ENCODE results near the gene SPC24.

SPC24 gene

DNA sequence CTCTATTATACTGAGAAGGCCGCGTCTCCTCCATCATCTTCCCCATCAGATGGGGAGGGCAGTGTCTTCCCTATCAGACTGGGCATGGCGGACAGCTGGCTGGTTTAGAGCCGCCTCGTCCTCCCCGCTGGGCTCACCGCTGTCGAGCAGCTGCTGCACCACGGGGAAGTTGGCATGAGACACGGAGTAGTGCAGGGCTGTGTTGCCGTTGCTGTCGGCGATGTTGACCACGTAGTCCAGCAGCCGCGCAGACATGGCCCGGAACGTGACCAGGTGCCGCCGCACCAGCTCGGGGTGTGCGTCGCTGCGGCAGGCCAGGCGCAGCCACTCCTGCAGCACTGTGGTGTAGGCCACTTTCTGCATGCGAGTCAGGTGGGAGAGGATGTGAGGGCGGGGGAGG lies 18.8 kb upstream of the SPC24 start:
- Histone ChIP-seq H3K36me3 (ENCODE audit: insufficient read depth, low read length) (peaks cover 64% of the 10 kb centered on the region; the same call in 1 of the 2 replicates), H3K9ac (ENCODE audit: insufficient read length) (no peak overlapping the region), H3K4me3 (no peak overlapping the region), H3K27ac (no peak overlapping the region), H3K9me3 (ENCODE audit: low read depth, low read length) (no peaks in the 10 kb centered on the region)
- no peak for DNase-seq (ENCODE audit: low read depth, low spot score)
- TF ChIP-seq POLR2AphosphoS5 (IDR thresholded peaks at IDR 0.05; ENCODE audit: borderline replicate concordance, low read depth, low read length), result no peak
- TF ChIP-seq FOXP2 (optimal IDR thresholded peaks at IDR 0.05; ENCODE audit: control extremely low read depth, extremely low read length, insufficient read depth), result no peak
- no peak for TF ChIP-seq EZH2 (IDR thresholded peaks at IDR 0.05)

DNA sequence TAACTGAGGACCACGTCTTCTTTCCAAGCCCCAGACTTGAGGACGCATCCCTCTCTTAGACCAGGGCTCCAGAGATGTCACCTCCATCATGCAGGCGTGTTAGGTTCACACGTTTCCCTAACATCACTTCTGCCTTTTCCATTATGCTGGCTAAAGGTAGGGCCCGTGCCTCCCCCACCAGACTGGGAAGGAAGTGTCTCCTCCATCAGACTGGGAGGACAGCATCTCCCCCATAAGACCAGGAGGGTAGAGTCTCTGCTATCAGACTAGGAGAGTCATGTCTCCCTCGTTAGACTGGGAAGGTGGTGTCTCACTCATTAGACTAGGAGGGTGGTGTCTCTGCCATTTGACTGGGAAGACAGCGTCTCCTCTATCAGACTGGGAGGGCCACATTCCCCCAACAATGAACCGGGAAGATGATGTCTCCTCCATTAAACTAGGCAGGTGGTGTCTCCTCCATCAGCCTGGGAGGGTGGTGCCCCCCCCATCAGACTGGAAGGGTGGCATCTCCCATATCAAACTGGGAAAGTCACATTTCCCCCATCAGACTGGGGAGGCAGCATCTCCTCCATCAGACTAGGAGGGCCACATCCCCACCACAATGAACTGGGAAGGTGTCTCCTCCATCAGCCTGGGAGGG lies 18.1 kb upstream of the SPC24 start:
- Histone ChIP-seq H3K9me3 (ENCODE audit: low read depth, low read length) (no peaks in the 10 kb centered on the region), H3K36me3 (ENCODE audit: insufficient read depth, low read length) (peaks cover 63% of the 10 kb centered on the region; the same call in 1 of the 2 replicates)
- DNase-seq (ENCODE audit: low read depth, low spot score), result no peak

DNA sequence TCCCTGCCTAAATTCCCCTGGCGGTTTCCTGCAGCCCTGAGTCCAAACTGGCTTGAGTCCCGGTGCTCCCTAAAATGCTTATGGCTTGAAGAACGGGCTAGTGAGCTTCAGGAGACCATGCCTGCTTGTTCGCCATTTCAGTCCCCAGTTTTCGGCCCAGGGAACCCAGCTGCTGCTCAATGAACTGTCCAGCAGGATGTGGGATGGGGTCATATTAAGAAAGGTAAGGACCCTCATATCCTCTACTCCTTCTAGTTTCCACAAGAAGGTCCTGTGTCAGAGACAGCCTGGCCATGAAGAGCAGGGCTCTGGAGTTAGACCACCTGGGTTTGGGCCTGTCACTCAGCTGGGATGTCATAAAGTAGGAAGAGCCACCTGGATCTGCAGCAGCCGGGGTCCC lies 17.0 kb upstream of the SPC24 start:
- H3K36me3 ChIP-seq (ENCODE audit: insufficient read depth, low read length), result peaks cover 62% of the 10 kb centered on the region; the same call in 1 of the 2 replicates
- H3K9ac ChIP-seq (ENCODE audit: insufficient read length), result no peak overlapping the region
- H3K27ac ChIP-seq, result no peak overlapping the region

More for the DNA sequence above, 18.1 kb upstream of the SPC24 start:
- H3K4me3 ChIP-seq, result no peak overlapping the region
- no peak overlapping the region for H3K27ac ChIP-seq
- TF ChIP-seq POLR2AphosphoS5 (IDR thresholded peaks at IDR 0.05; ENCODE audit: borderline replicate concordance, low read depth, low read length), result no peak
- TF ChIP-seq EZH2 (IDR thresholded peaks at IDR 0.05), result no peak
- TF ChIP-seq FOXP2 (optimal IDR thresholded peaks at IDR 0.05; ENCODE audit: control extremely low read depth, extremely low read length, insufficient read depth), result no peak
- no peak overlapping the region for H3K9ac ChIP-seq (ENCODE audit: insufficient read length)

DNA sequence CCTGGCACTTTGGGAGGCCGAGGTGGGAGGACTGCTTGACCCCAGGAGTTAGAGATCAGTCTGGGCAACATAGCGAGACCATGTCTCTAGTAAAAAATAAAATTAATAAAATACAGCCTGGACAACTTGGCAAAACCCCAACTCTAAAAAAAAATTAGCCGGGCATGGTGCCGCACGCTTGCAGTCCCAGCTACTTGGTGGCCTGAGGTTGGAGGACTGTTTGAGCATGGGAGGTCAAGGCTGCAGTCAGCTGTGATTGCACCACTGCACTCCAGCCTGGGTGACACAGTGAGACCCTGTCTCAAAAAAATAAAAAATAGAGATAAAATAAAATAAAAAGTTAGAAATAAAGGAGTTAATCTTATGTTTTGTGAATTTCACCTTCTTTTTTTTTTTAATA lies 15.6 kb upstream of the SPC24 start:
- DNase-seq (ENCODE audit: low read depth, low spot score), result no peak
- H3K27ac ChIP-seq, result no peak overlapping the region
- H3K9me3 ChIP-seq (ENCODE audit: low read depth, low read length), result no peaks in the 10 kb centered on the region
- H3K36me3 ChIP-seq (ENCODE audit: insufficient read depth, low read length), result peaks cover 62% of the 10 kb centered on the region; the same call in 1 of the 2 replicates
- no peak overlapping the region for H3K4me3 ChIP-seq
- TF ChIP-seq POLR2AphosphoS5 (IDR thresholded peaks at IDR 0.05; ENCODE audit: borderline replicate concordance, low read depth, low read length), result no peak
- no peak for TF ChIP-seq EZH2 (IDR thresholded peaks at IDR 0.05)
- no peak for TF ChIP-seq FOXP2 (optimal IDR thresholded peaks at IDR 0.05; ENCODE audit: control extremely low read depth, extremely low read length, insufficient read depth)
- H3K9ac ChIP-seq (ENCODE audit: insufficient read length), result no peak overlapping the region

More for the DNA sequence above, 17.0 kb upstream of the SPC24 start:
- TF ChIP-seq POLR2AphosphoS5 (IDR thresholded peaks at IDR 0.05; ENCODE audit: borderline replicate concordance, low read depth, low read length) (no peak), FOXP2 (optimal IDR thresholded peaks at IDR 0.05; ENCODE audit: control extremely low read depth, extremely low read length, insufficient read depth) (no peak), EZH2 (IDR thresholded peaks at IDR 0.05) (no peak)
- no peak for DNase-seq (ENCODE audit: low read depth, low spot score)
- Histone ChIP-seq H3K9me3 (ENCODE audit: low read depth, low read length) (no peaks in the 10 kb centered on the region), H3K4me3 (no peak overlapping the region)

DNA sequence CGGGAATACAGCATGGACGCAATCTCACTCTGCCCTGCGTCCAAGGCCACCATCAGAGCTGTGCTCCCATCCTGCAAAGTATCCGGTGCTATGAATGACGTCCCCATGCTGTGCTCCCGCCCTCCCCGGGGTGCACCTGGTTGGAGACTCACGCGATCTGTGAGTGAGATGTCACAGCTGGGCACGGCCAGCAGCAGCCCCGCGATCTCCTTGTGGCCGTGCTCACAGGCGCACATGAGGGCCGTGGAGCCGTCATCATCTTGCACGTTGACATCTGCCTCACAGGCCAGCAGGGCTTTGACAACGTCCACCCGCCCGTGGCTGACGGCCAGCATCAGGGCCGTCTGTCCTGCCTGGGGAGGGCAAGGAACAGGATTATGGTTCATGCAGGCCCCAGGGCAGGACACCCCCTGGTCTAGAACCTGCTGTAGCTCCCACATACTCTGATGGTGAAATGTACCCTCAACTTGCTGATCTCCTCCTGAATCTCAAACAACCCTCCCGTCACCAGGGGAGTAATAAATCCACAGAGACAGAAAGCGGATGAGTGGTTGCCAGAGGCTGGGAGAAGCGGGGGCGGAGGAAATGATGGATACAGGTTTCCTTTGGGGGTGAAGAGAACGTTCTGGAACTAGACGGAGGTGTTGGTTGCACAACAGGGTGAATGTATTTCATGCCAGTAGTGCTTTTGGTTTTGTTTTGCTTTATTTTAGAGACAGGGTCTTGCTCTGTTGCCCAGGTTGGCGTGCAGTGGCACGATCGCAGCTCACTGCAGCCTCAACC lies 14.5 kb upstream of the SPC24 start:
- Histone ChIP-seq H3K27ac (no peak overlapping the region), H3K9me3 (ENCODE audit: low read depth, low read length) (no peaks in the 10 kb centered on the region), H3K36me3 (ENCODE audit: insufficient read depth, low read length) (peaks cover 57% of the 10 kb centered on the region; the same call in 1 of the 2 replicates), H3K9ac (ENCODE audit: insufficient read length) (no peak overlapping the region), H3K4me3 (no peak overlapping the region)
- DNase-seq (ENCODE audit: low read depth, low spot score), result no peak
- TF ChIP-seq POLR2AphosphoS5 (IDR thresholded peaks at IDR 0.05; ENCODE audit: borderline replicate concordance, low read depth, low read length) (no peak), FOXP2 (optimal IDR thresholded peaks at IDR 0.05; ENCODE audit: control extremely low read depth, extremely low read length, insufficient read depth) (no peak), EZH2 (IDR thresholded peaks at IDR 0.05) (no peak)

DNA sequence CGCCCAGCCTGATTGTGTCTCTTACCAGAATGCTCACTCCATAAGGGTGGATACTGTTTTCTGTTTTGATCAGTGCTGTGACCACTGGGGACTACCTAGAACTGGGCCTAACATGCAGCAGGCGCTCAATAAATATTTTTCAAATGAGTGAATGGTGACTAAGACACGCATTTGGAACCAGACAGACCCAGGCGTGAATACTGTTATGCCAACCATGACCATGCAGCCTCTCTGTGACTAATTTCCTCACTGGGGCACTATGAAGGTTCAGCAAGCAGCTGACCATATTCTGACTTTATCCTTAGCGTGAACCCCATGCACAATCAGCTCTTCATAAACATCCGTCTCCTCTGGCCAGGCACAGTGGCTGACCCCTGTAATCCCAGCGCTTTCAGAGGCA lies 13.0 kb upstream of the SPC24 start:
- no peak overlapping the region for H3K9ac ChIP-seq (ENCODE audit: insufficient read length)
- TF ChIP-seq FOXP2 (optimal IDR thresholded peaks at IDR 0.05; ENCODE audit: control extremely low read depth, extremely low read length, insufficient read depth), result no peak
- DNase-seq (ENCODE audit: low read depth, low spot score), result no peak
- no peak overlapping the region for H3K27ac ChIP-seq
- peaks cover 44% of the 10 kb centered on the region; the same call in 1 of the 2 replicates for H3K36me3 ChIP-seq (ENCODE audit: insufficient read depth, low read length)
- no peak overlapping the region for H3K4me3 ChIP-seq
- no peaks in the 10 kb centered on the region for H3K9me3 ChIP-seq (ENCODE audit: low read depth, low read length)

DNA sequence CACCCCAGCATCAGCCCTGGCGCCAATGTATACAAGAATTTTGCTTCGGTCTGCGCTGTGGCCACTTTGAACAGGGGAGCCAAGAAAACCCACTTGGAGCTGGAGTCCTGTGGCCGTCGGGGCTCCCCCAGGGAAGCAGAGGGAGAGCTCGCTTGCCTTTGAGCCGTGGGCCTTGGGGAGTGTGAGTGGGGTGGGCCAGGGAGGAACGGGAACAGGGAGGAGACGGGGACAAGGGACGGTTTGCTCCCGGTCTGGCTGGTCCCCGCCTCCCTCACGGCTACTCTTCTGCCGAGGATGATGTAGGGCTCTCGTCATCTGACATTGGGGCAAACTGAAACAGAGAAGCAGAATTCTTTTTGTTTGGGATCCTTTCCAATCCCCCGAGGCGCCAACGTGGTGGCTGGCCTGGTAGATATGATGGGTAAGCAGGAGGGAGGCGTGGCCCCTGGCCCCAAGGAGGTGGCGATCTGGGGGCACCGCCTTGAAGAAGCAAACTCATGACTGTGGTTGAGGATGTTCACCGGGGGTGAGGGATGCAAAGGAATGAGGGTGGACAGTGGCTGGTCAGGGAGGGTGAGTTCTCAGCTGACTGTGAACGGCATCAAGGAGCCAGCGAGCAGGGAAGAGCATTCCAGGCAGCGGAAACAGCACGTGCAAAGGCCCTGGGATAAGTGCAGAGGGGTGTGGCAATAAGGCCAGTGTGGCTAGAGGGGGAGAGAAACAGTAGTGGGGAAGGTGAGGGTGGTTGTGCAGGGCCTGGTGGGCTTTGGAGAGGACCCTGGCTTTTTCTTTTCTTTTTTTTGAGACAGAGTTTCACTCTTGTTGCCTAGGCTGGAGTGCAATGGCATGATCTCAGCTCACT lies 10.9 kb upstream of the SPC24 start:
- Histone ChIP-seq H3K9ac (ENCODE audit: insufficient read length) (no peak overlapping the region), H3K36me3 (ENCODE audit: insufficient read depth, low read length) (peaks cover 31% of the 10 kb centered on the region; the same call in 1 of the 2 replicates), H3K9me3 (ENCODE audit: low read depth, low read length) (no peaks in the 10 kb centered on the region), H3K4me3 (no peak overlapping the region), H3K27ac (no peak overlapping the region)
- DNase-seq (ENCODE audit: low read depth, low spot score), result no peak
- TF ChIP-seq POLR2AphosphoS5 (IDR thresholded peaks at IDR 0.05; ENCODE audit: borderline replicate concordance, low read depth, low read length) (no peak), FOXP2 (optimal IDR thresholded peaks at IDR 0.05; ENCODE audit: control extremely low read depth, extremely low read length, insufficient read depth) (no peak), EZH2 (IDR thresholded peaks at IDR 0.05) (no peak)

All from SK-N-MC (cell line).